NB4 (cell line): ENCODE measurements around the gene TECTB.

Experiments used
- CTCF ChIP-seq: IDR thresholded peaks from one replicate; pipeline ENCODE4 v1.5.1; 2012; ENCODE audit warnings: low read depth, low read length
- POLR2A ChIP-seq: IDR thresholded peaks from 2 replicates; pipeline ENCODE4 v1.6.1; 2011; ENCODE audit warnings: mild to moderate bottlenecking; ENCODE audit not compliant: insufficient read length; ENCODE audit errors: extremely low read depth

- TF ChIP-seq POLR2A (no peak), CTCF (no peak)
Observed at GRCh38 chr10:112235920-112236319, 47.3 kb upstream of the TECTB start.
